ENCODE data around the gene WASHC2C. TPM values are rescaled to one million over a fixed set of nuclear protein-coding genes. Genes with fewer than 3 reads are reported as not detected.
A peak's percentile ranks its signal among the peaks of the same experiment; 100 is the strongest.
"Not testable (repeated sequence)": the region's sequence is repeated elsewhere in the genome, so short reads cannot be mapped to it uniquely, and the experiment has no call there.

The WASHC2C gene
- total RNA-seq, 1 donor from 2014 or later = 47.1 TPM

DNA sequence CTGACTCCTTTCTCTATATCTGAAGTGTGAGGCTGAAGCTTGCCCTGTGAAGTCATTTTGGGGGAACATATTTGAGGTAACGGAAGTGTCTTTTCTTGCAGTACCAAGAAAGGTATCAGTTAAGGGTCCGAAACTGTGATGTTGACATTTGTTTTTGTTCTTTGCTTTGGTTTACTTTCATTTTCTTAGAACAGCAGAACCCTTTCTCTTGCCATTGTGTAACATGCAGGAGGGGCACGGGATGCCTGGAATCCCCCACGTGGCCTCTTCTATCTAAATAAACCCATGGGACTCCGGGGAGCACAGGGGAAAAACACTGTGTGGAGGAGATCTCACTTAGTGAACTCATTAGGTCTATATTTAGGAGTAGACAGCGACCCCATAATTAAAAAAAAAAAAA, 34.6 kb downstream of the WASHC2C start:
- not testable (repeated sequence) for DNase-seq (ENCODE audit: low read depth)

DNA sequence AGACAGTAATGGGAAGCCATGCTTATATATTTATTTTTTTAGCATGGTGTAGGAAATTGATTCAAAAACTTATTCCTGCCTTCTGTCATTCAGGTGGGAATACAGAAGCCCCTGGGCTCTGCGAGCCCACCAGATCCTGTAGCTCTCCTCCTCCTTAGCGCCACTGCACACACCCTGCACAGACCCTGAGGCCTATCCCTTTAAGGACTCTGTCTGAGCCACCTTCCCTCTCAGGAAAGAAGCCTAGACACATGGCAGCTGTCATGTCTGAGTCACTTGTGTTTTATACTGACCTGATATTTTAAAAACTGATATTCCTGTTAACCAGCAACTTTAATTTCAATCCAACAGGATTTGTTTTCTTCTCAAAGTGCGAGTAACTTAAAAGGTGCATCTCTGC, 36.0 kb downstream of the WASHC2C start:
- not testable (repeated sequence) for DNase-seq (ENCODE audit: low read depth)

DNA sequence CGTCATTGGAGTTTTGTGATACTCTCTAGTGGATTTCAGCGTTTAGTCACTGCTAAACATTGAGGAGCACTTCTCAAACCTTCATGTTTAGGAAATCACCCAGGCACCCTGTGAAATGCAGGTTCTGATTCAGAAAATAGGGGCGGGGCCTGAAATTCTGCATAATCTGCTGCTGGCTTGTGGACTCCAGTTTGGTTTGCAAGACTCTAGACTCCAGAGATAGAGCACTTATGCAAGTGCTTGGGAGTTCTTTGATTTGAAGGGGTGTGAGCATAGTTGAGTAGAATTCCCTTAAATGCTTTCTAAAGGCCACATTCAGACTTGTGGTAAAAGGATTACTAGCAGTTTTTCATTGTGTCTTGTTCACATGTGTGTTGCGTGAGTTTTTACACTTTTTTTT, 41.3 kb downstream of the WASHC2C start:
- DNase-seq (ENCODE audit: low read depth) = not testable (repeated sequence)

DNA sequence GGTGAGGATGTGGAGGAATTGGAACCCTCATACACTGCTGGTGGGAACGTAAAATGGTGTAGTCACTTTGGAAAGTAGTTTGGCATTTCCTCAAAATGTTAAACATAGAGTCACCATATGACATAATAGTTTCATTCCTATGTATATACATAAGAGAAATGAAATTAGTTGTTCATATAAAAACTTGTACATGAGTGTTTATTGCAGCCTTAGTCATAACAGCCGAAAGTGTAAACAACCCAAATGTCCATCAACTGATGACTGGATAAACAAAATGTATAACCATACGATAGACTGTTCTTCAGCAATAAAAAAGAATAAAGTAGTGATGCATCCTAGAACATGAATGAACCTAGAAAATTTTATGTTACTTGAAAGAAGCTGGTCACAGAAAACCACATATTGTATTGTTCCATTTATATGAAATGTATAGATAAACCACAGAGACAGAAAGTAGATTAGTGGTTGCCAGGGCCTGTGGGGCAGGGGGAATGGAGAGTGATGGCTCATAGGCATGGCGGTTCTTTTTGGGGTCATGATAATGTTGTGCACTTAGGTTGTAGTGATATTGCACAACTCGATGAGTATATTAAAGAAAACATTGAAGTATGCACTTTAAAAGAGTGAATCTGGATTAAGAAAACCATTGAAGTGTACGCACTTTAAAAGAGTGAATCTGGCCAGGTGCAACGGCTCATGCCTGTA, 44.8 kb downstream of the WASHC2C start:
- not testable (repeated sequence) for DNase-seq (ENCODE audit: low read depth)

GRCh38 chr10:45786217-45786616, 59.2 kb downstream of the WASHC2C start:
- DNase-seq (ENCODE audit: low read depth) = not testable (repeated sequence)

DNA sequence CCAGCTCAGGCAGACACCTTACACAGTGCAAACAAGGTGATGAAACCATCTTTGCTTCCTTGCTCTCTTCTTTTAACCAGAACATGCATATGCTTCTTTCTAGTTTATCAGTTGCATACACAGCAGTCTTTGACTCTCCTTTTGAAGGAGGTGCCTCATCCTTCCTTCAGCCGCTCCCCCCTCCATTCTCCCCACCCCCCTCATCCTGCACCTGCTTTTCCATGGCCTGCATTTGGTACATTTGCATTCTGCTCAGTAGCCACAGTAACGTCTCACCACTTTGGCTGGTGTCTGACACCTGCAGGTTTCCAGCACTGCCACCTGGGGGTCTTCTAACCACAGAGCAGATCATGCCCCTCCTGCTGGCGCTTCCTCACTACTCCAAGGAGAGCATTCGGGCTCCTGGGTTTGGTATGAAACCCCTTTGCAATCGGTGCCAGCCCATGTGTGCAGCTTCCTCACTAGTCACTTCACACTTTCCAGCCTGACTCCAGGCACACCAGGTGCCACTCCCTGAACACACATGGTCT, 60.2 kb downstream of the WASHC2C start:
- DNase-seq (ENCODE audit: low read depth) = not testable (repeated sequence)

DNA sequence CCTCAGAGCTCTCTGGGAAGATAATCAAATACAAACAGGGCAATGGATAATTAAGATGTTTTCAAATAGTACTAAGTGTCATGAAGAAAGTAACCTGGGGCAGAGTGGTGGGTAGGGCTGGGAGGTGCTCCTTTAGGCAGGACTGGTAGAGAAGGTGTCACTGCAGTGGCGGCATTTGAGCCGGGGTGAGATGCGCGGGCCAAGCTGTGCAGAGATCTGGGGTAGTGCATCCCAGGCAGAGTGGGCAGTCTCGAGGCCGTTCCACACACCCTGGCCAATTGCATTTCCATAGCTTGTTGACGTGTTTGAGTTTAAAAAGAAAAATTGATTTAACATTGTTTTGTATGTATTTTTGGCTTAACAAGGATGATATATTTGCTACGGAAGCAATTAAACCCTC, 62.9 kb downstream of the WASHC2C start:
- DNase-seq (ENCODE audit: low read depth) = not testable (repeated sequence)

DNA sequence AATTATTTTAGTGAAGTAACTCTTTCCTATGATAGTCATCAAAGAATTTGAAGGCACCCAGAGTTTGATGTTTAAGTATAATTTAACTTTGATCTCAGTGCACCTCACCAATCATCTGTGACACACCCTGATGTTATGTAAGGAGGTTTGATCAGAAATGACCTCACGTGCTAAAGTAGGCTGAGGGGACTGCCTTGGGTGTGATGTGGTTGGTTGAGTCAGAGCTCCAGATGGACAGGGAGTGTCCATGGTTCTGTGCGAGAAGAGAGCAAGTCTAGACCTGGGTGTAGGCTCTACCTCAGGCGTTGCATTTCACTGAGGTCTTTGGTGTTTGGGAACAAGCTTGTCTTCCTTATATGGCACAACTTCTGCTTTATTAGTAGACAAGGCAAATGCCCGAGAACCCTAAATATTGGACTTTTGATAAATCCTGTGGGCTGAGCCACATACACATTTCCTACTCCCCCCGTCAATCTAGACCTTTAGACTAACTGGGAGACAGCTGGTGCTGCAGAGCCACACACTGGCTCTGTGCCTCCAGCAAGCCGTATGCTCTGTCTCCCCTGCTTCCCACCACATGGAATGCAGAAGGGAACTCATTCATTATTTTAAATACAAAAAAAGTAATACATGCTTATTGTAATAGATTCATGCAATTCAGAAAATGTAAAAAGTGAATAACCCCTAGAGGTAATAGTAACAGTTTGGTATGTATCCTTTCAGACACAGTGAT, 63.8 kb downstream of the WASHC2C start:
- DNase-seq (ENCODE audit: low read depth) = not testable (repeated sequence)

- DNase-seq (ENCODE audit: low read depth) = peak; percentile 26
Observed at GRCh38 chr10:45794761-45795160, 67.7 kb downstream of the WASHC2C start.

GRCh38 chr10:45803060-45804010, 76.3 kb downstream of the WASHC2C start:
- DNase-seq (ENCODE audit: low read depth) = peak; percentile 84

DNA sequence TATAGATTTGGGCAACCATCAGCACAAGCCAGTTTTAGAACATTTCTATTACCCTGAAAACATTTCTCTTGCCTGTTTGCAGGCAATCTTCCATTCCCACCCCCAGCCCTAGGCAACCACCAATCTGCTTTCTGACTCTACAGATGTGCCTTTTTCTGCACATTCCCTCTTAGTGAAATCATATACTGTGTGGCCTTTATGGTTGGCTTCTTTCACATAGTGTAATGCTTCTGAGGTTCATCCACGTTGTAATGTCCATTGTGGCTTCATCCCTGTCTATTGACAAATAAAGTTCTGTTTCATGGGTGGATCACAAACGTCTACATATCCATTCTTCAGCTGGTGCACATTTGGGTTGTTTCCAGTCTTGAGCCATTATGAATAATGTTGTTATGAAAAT, 77.9 kb downstream of the WASHC2C start:
- DNase-seq (ENCODE audit: low read depth) = not testable (repeated sequence)

GRCh38 chr10:45809837-45810236, 82.8 kb downstream of the WASHC2C start:
- DNase-seq (ENCODE audit: low read depth) = no peak

GRCh38 chr10:45811075-45811474, 84.0 kb downstream of the WASHC2C start:
- DNase-seq (ENCODE audit: low read depth) = no peak

- not testable (repeated sequence) for DNase-seq (ENCODE audit: low read depth)
Observed at GRCh38 chr10:45812959-45813358, 85.9 kb downstream of the WASHC2C start.

GRCh38 chr10:45814146-45814545, 87.1 kb downstream of the WASHC2C start:
- DNase-seq (ENCODE audit: low read depth) = peak; percentile 56

DNA sequence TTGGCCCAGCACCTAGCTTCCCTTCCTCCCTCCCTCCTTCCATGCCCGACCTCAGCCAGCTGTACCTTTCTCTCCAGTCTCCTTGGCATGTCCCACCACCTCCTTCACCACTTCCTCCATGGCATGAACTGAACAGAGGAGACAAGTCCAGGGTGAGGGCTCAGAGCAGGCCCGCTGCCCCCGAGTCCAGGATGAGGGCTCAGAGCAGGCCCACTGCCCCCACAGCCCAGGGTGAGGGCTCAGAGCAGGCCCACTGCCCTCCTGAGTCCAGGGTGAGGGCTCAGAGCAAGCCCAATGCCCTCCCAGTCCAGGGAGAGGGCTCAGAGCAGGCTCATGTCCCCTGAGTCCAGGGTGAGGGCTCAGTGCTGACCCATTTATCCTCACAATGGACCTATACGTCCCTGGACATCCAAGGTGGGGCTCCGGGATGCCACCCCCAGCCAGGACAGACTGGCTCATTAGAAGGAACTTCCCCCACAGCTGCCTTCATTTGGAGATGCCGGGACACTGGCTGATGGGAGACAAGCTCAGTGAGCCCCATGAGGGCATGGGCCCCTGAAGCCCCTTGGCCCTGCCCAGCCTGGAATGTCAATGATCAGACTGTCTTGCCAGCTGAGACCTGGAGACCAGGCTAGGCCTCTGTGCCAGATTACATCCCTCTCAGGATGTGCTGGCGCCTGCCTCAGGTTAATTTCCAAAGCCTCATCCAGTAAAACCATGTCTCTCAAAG, 90.2 kb downstream of the WASHC2C start:
- DNase-seq (ENCODE audit: low read depth) = no peak

- no peak for DNase-seq (ENCODE audit: low read depth)
Observed at GRCh38 chr10:45817912-45818311, 90.8 kb downstream of the WASHC2C start.

GRCh38 chr10:45819552-45819951, 92.5 kb downstream of the WASHC2C start:
- DNase-seq (ENCODE audit: low read depth) = no peak

DNA sequence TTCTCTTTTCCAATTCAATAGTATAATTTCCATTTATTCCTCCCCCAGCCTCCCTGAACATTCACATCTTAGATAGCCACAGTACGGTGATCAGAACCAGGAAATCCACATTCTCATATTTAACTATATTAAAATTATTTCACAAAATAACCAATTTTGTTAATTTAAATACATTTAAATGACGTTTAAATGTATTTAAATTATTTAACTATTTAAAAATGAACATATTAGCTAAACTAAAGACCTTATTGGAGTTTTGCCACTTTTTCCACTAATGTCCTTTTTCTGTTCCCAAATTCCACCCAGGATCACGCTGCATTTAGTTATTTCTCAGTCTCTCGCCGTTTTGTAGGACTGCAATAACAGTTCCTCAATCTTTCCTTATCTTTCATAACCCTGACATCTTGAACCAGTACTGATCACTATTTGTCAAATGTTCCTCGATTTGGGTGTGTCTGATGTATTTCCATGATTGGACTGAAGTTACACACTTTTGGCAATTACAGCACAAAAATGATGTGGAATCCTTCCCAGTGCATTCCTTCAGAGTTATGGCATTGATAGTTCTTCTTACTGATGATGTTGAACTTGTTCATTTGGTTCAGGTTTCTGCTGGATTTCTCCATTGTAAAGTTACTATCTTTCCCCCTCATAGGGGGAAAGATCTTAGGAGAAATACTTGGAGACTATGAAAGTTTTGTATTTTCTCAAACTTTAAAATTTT, 93.2 kb downstream of the WASHC2C start:
- DNase-seq (ENCODE audit: low read depth) = not testable (repeated sequence)

- not testable (repeated sequence) for DNase-seq (ENCODE audit: low read depth)
Observed at GRCh38 chr10:45822918-45823317, 95.9 kb downstream of the WASHC2C start.
